Skeletal muscle tissue (tissue), 4 donors: ENCODE results near the gene OR7C2. TPM values are rescaled to one million over a fixed set of nuclear protein-coding genes. Genes with fewer than 3 reads are reported as not detected.

ENCODE experiments used
- H3K27ac ChIP-seq: one replicate; pipeline ENCODE4 v1.7.0; 2013; ENCODE audit warnings: mild to moderate bottlenecking, low read depth, low read length, inconsistent platforms
- H3K27me3 ChIP-seq, 3 donors: one replicate each; pipeline ENCODE4 v1.7.0; 2013; ENCODE audit warnings: low read length in 3 of 3; ENCODE audit not compliant: control insufficient read depth in 3 of 3, insufficient read depth in 3 of 3
- H3K36me3 ChIP-seq, 3 donors: one replicate each; pipeline ENCODE4 v1.7.0; 2013; ENCODE audit warnings: low read length in 3 of 3; ENCODE audit not compliant: control insufficient read depth in 3 of 3, insufficient read depth in 3 of 3
- H3K4me1 ChIP-seq, 3 donors: one replicate each; pipeline ENCODE4 v1.7.0; 2013; ENCODE audit warnings: low read length in 3 of 3, mild to moderate bottlenecking in 3 of 3; ENCODE audit not compliant: control insufficient read depth in 3 of 3, insufficient read depth in 3 of 3
- H3K4me3 ChIP-seq, 3 donors: one replicate each; pipeline ENCODE4 v1.7.0; 2013; ENCODE audit warnings: low read length in 3 of 3
- H3K9ac ChIP-seq, 3 donors: one replicate each; pipeline ENCODE4 v1.7.0; 2013; ENCODE audit warnings: low read length in 3 of 3, mild to moderate bottlenecking in 3 of 3, moderate library complexity in 2 of 3, low read depth in 1 of 3
- H3K9me3 ChIP-seq, 3 donors: one replicate each; pipeline ENCODE4 v1.7.0; 2013; ENCODE audit warnings: low read length in 3 of 3; ENCODE audit not compliant: control insufficient read depth in 3 of 3
- total RNA-seq: library from RNA; depleted of rRNA; stranded (reverse); fragments of >200 nt; gene quantifications from one replicate; pipeline ENCODE4 v1.2.3, GENCODE V29; 2014
- donor health status: Osteomylitis.

OR7C2 gene
- total RNA-seq, 1 donor from 2014 or later = not detected

- Histone ChIP-seq H3K36me3 (no peaks in the 10 kb centered on the region), H3K27me3 (peaks cover 0 to 8% (median 0%) of the 10 kb centered on the region in 3 donors), H3K27ac (no peak overlapping the region), H3K4me1 (no peaks in the 10 kb centered on the region), H3K4me3 (no peak overlapping the region), H3K9ac (no peak overlapping the region), H3K9me3 (no peaks in the 10 kb centered on the region)
Measured at GRCh38 chr19:14949876-14950275, 8.6 kb downstream of the OR7C2 start.

GRCh38 chr19:14950421-14950820 is 9.1 kb downstream of the OR7C2 start:
- no peaks in the 10 kb centered on the region for H3K4me1 ChIP-seq
- H3K27ac ChIP-seq = no peak overlapping the region

GRCh38 chr19:14952767-14953166 is 11.5 kb downstream of the OR7C2 start:
- H3K4me1 ChIP-seq = no peaks in the 10 kb centered on the region

More at GRCh38 chr19:14950421-14950820, 9.1 kb downstream of the OR7C2 start:
- Histone ChIP-seq H3K4me3 (no peak overlapping the region), H3K9ac (no peak overlapping the region), H3K27me3 (peaks cover 0 to 8% (median 0%) of the 10 kb centered on the region in 3 donors), H3K36me3 (no peaks in the 10 kb centered on the region), H3K9me3 (no peaks in the 10 kb centered on the region)

GRCh38 chr19:14954071-14954655 is 12.9 kb downstream of the OR7C2 start:
- H3K9me3 ChIP-seq = peaks cover 0 to 8% (median 0%) of the 10 kb centered on the region in 3 donors
- no peaks in the 10 kb centered on the region for H3K36me3 ChIP-seq
- H3K27me3 ChIP-seq = peaks cover 0 to 8% (median 0%) of the 10 kb centered on the region in 3 donors
- no peak overlapping the region for H3K9ac ChIP-seq
- H3K4me3 ChIP-seq = no peak overlapping the region
- no peak overlapping the region for H3K27ac ChIP-seq
- no peaks in the 10 kb centered on the region for H3K4me1 ChIP-seq

More at GRCh38 chr19:14952767-14953166, 11.5 kb downstream of the OR7C2 start:
- no peak overlapping the region for H3K9ac ChIP-seq
- H3K27ac ChIP-seq = no peak overlapping the region
- H3K36me3 ChIP-seq = no peaks in the 10 kb centered on the region
- H3K27me3 ChIP-seq = peaks cover 0 to 8% (median 0%) of the 10 kb centered on the region in 3 donors
- H3K9me3 ChIP-seq = peaks cover 0 to 4% (median 0%) of the 10 kb centered on the region in 3 donors
- no peak overlapping the region for H3K4me3 ChIP-seq

GRCh38 chr19:14957464-14957863 is 16.2 kb downstream of the OR7C2 start:
- Histone ChIP-seq H3K4me3 (no peak overlapping the region), H3K9me3 (peaks cover 4 to 19% (median 8%) of the 10 kb centered on the region in 3 donors), H3K36me3 (no peaks in the 10 kb centered on the region), H3K27me3 (peaks cover 0 to 8% (median 0%) of the 10 kb centered on the region in 3 donors), H3K4me1 (no peaks in the 10 kb centered on the region), H3K27ac (no peak overlapping the region), H3K9ac (no peak overlapping the region)

- H3K36me3 ChIP-seq = no peaks in the 10 kb centered on the region
- no peak overlapping the region for H3K4me3 ChIP-seq
- peaks cover 0 to 4% (median 0%) of the 10 kb centered on the region in 3 donors for H3K27me3 ChIP-seq
- no peak overlapping the region for H3K27ac ChIP-seq
- peaks cover 4 to 19% (median 11%) of the 10 kb centered on the region in 3 donors for H3K9me3 ChIP-seq
- H3K9ac ChIP-seq = no peak overlapping the region
- H3K4me1 ChIP-seq = no peaks in the 10 kb centered on the region
Measured at GRCh38 chr19:14959263-14959662, 18.0 kb downstream of the OR7C2 start.

GRCh38 chr19:14961956-14962685 is 20.8 kb downstream of the OR7C2 start:
- H3K27me3 ChIP-seq = no peaks in the 10 kb centered on the region
- H3K27ac ChIP-seq = no peak overlapping the region
- no peak overlapping the region for H3K9ac ChIP-seq
- peaks cover 4 to 19% (median 11%) of the 10 kb centered on the region in 3 donors for H3K9me3 ChIP-seq
- H3K36me3 ChIP-seq = no peaks in the 10 kb centered on the region
- no peak overlapping the region for H3K4me3 ChIP-seq
- no peaks in the 10 kb centered on the region for H3K4me1 ChIP-seq

- Histone ChIP-seq H3K4me3 (no peak overlapping the region), H3K4me1 (no peaks in the 10 kb centered on the region), H3K9ac (no peak overlapping the region), H3K27me3 (no peaks in the 10 kb centered on the region), H3K27ac (no peak overlapping the region), H3K9me3 (peaks cover 0 to 2% (median 2%) of the 10 kb centered on the region in 3 donors), H3K36me3 (no peaks in the 10 kb centered on the region)
Measured at GRCh38 chr19:14968247-14968646, 27.0 kb downstream of the OR7C2 start.

- H3K4me1 ChIP-seq = no peaks in the 10 kb centered on the region
Measured at GRCh38 chr19:14971474-14971873, 30.2 kb downstream of the OR7C2 start.

GRCh38 chr19:14972676-14973075 is 31.4 kb downstream of the OR7C2 start:
- Histone ChIP-seq H3K9ac (no peak overlapping the region), H3K27me3 (peaks cover 3 to 7% (median 4%) of the 10 kb centered on the region in 3 donors), H3K4me1 (no peaks in the 10 kb centered on the region), H3K4me3 (no peak overlapping the region), H3K36me3 (no peaks in the 10 kb centered on the region), H3K27ac (no peak overlapping the region), H3K9me3 (peaks cover 0 to 2% (median 0%) of the 10 kb centered on the region in 3 donors)

More at GRCh38 chr19:14971474-14971873, 30.2 kb downstream of the OR7C2 start:
- Histone ChIP-seq H3K9ac (no peak overlapping the region), H3K36me3 (no peaks in the 10 kb centered on the region), H3K9me3 (peaks cover 0 to 2% (median 0%) of the 10 kb centered on the region in 3 donors), H3K27ac (no peak overlapping the region), H3K4me3 (no peak overlapping the region), H3K27me3 (peaks cover 0 to under 1% (median 0%) of the 10 kb centered on the region in 3 donors)
